Measurements from ENCODE around the gene UBR7. TPM values are rescaled to one million over a fixed set of nuclear protein-coding genes. Genes with fewer than 3 reads are reported as not detected.

The UBR7 gene
- total and polyA plus RNA-seq, 9 donors = 12.1 to 33.3 (median 20.5) TPM

DNA sequence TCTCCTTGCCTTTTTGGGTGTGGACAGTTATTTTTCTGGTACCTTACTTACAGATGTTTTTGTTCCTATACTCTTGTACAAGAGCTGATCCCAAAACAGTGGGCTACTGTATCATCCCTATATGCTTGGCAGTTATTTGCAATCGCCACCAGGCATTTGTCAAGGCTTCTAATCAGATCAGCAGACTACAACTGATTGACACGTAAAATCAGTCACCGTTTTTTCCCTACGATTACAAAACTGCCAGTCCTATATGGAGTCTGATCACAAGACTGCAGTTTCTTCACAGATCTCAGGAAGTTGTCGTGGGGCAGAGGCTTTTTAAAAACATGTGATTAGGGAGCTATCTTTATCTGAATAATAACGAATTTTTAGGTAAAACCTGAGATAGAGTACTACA lies 20.6 kb upstream of the UBR7 start:
- Histone ChIP-seq H3K4me1 (ENCODE audit: insufficient read depth) (peaks cover 9% of the 10 kb centered on the region), H3K36me3 (no peaks in the 10 kb centered on the region), H3K27me3 (no peaks in the 10 kb centered on the region), H3K4me3 (no peak overlapping the region), H3K27ac (no peak overlapping the region), H3K9me3 (no peaks in the 10 kb centered on the region)
- intact Hi-C loops (cut with DNase I) = no loop called here
- no peak for DNase-seq
- WGBS, 3 donors = 79 to 81% (median 80%) methylated on average over 6 of the region's 6 CpGs
- TF ChIP-seq POLR2A (IDR thresholded peaks at IDR 0.05) (no peak), CTCF (IDR thresholded peaks at IDR 0.05) (no peak), EP300 (IDR thresholded peaks at IDR 0.05) (no peak)

DNA sequence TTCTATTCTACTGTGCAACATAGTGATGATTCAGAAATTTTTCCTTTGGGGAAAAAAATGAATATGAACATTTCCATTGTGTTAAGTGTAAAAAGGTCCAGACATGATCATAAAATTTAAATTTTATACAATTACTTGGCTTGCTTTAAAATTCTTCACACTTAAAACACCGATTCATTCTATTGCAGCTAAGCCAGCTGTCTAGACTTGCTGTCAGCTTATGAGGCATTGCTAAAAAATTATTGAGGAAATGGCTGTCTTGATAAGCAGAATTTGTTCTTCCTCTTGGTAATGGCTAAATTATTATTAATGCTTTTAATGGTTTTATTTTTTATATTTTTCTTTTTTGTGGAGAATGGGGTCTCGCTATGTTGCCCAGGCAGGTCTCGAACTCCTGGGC lies 20.1 kb upstream of the UBR7 start:
- Histone ChIP-seq H3K27me3 (no peaks in the 10 kb centered on the region), H3K9me3 (no peaks in the 10 kb centered on the region), H3K27ac (no peak overlapping the region), H3K4me1 (ENCODE audit: insufficient read depth) (peaks cover 9% of the 10 kb centered on the region), H3K4me3 (no peak overlapping the region), H3K36me3 (no peaks in the 10 kb centered on the region)
- DNase-seq = no peak
- intact Hi-C loops (cut with DNase I) = no loop called here
- no peak for TF ChIP-seq CTCF (IDR thresholded peaks at IDR 0.05)
- 94 to 96% (median 95%) methylated on average over 3 of the region's 3 CpGs for WGBS, 3 donors

- 83 to 97% (median 96%) methylated on average over 1 of the region's 1 CpG for WGBS, 3 donors
- H3K36me3 ChIP-seq = no peaks in the 10 kb centered on the region
- no peaks in the 10 kb centered on the region for H3K4me1 ChIP-seq (ENCODE audit: insufficient read depth)
- intact Hi-C loops (cut with DNase I) = no loop called here
- H3K27ac ChIP-seq = no peak overlapping the region
- no peak for DNase-seq
- H3K4me3 ChIP-seq = no peak overlapping the region
- TF ChIP-seq POLR2A (IDR thresholded peaks at IDR 0.05) = no peak
- no peak for TF ChIP-seq CTCF (IDR thresholded peaks at IDR 0.05)
- no peak for TF ChIP-seq EP300 (IDR thresholded peaks at IDR 0.05)
- no peaks in the 10 kb centered on the region for H3K27me3 ChIP-seq
- H3K9me3 ChIP-seq = no peaks in the 10 kb centered on the region
Measured at GRCh38 chr14:93195316-93195999, 11.6 kb upstream of the UBR7 start.

GRCh38 chr14:93199031-93199430 lies 8.0 kb upstream of the UBR7 start:
- no peak for DNase-seq
- H3K4me1 ChIP-seq (ENCODE audit: insufficient read depth) = no peaks in the 10 kb centered on the region
- TF ChIP-seq EP300 (IDR thresholded peaks at IDR 0.05) (no peak), POLR2A (IDR thresholded peaks at IDR 0.05) (no peak), CTCF (IDR thresholded peaks at IDR 0.05) (no peak)
- intact Hi-C loops (cut with DNase I) = no loop called here
- H3K4me3 ChIP-seq = no peak overlapping the region
- whole genome bisulfite sequencing, 3 donors = 76 to 93% (median 88%) methylated on average over 4 of the region's 4 CpGs
- H3K27ac ChIP-seq = no peak overlapping the region
- H3K27me3 ChIP-seq = no peaks in the 10 kb centered on the region
- H3K9me3 ChIP-seq = no peaks in the 10 kb centered on the region
- H3K36me3 ChIP-seq = no peaks in the 10 kb centered on the region

All from ovary (tissue), 9 donors.